HG03064 (cell line): ENCODE measurements around the gene GKN2.
"Not testable (repeated sequence)": the region's sequence is repeated elsewhere in the genome, so short reads cannot be mapped to it uniquely, and the experiment has no call there.

Experiments used
- ATAC-seq: cut with Tn5 transposase; IDR thresholded peaks from one replicate; pipeline ENCODE4 v1.9.1; 2021; ENCODE audit warnings: low read depth; ENCODE audit not compliant: unreplicated experiment

The GKN2 gene

DNA sequence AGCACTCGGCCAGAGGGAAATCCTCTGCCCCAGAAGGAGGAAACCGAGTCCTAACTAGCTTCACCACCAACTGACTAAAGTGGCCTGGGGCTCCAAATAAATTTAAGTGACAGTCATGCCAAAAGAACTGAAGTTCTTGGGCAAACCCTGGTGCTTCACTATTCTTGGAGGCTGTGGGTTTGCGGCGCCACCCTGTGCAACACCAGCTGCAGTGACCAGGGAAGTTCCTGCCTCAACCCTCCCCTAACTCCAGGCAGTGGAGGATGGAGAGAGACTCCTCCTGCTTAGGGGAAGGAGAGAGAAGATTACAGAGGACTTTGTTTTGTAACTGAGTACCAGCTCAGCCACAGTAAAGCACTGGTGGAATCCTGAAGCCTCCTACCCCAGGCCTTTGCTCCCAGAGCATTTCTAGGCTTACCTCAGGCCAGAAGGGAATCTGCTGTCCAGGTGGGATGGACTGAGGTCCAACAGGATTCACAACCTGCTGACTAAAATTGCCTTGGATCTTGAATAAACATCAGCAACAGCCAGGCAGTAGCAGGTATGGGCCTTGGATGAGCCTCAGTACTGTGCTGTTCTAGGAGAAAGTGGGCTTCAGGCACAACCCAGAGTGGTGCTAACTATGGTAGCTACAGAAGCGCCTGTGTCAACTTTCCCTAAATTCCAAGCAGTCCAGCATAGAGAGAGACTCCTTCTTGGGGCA, 52.0 kb downstream of the GKN2 start:
- ATAC-seq, result no peak

DNA sequence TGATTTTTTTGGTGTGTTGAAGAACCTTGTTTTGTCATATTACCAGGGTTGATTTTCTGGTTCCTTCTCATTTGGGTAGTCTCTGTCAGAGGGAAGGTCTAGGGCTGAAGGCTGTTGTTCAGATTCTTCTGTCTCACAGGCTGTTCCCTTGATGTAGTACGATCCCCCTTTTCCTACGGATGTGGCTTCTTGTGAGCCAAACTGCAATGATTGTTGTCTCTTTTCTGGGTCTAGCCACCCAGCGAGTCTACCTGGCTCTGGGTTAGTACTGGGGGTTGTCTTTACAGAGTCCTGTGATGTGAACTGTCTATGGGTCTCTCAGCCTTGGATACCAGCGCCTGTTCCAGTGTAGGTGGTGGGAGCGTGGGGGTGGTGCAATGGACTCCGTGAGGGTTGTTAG, 56.7 kb downstream of the GKN2 start:
- not testable (repeated sequence) for ATAC-seq
